GM12878 (cell line): ENCODE results near the gene ING4. TPM values are rescaled to one million over a fixed set of nuclear protein-coding genes. Genes with fewer than 3 reads are reported as not detected.

ENCODE experiments used
- ATAC-seq: fragments of 200-7000 bp; cut with Tn5 transposase; 3 replicates; pipeline ENCODE4 v1.9.1; 2020; ENCODE audit warnings: mild to moderate bottlenecking, moderate library complexity
- BruUV-seq: library from RNA; stranded (reverse); fragments of 400-500 nt; replicated peaks from 2 replicates; lab custom pipeline; 2021; lab: Mats Ljungman, UMichigan
- CTCF ChIA-PET: fragments of 300-600 bp; sonication (Branson Sonifier 250); formaldehyde crosslinking; extraction: SDS; loops from one replicate; lab custom pipeline; 2021; ENCODE audit warnings: inconsistent platforms; lab: Yijun Ruan, JAX
- POLR2A ChIA-PET: fragments of 350-600 bp; formaldehyde crosslinking; extraction: SDS; loops from one replicate; lab custom pipeline; 2021; ENCODE audit warnings: inconsistent platforms; lab: Charles Lee
- RAD21 ChIA-PET: fragments of 300-600 bp; sonication (Branson Sonifier 250); formaldehyde crosslinking; loops from one replicate; lab custom pipeline; 2023; ENCODE audit warnings: antibody characterized with exemption; ENCODE audit not compliant: unreplicated experiment; lab: Charles Lee
- SMC1A ChIA-PET: fragments of 300-600 bp; sonication (Branson Sonifier 250); formaldehyde crosslinking; loops from one replicate; lab custom pipeline; 2023; ENCODE audit not compliant: unreplicated experiment, uncharacterized antibody; lab: Charles Lee
- DNase-seq: peaks from one replicate; pipeline ENCODE4 v3.0.0-alpha.2; 2011; ENCODE audit warnings: low read depth, low spot score
- FAIRE-seq: peaks from 3 replicates; lab custom pipeline; 2011; peaks lifted over from hg19 to GRCh38; lab: Jason Lieb, UNC
- H2AFZ ChIP-seq: 2 replicates; pipeline ENCODE4 v1.6.0; 2011; ENCODE audit warnings: low read depth, low read length, control low read depth; ENCODE audit not compliant: control insufficient read depth
- H3K27ac ChIP-seq: 2 replicates; pipeline ENCODE4 v1.5.1; 2011; ENCODE audit warnings: control low read depth; ENCODE audit not compliant: control insufficient read depth, insufficient read depth
- H3K27me3 ChIP-seq, 2 experiments: replicated peaks in 1 of 2; 2 replicates each; pipeline versions ENCODE4 v1.6.0 to v1.6.1; 2011; ENCODE audit warnings: low read length in 1 of 2; ENCODE audit not compliant: control insufficient read depth in 2 of 2, insufficient read depth in 2 of 2
- H3K36me3 ChIP-seq, 2 experiments: 2 replicates each; pipeline ENCODE4 v1.5.1; 2011; ENCODE audit warnings: low read length in 1 of 2; ENCODE audit not compliant: control insufficient read depth in 2 of 2, insufficient read depth in 2 of 2
- H3K4me1 ChIP-seq: 2 replicates; pipeline ENCODE4 v1.6.1; 2011; ENCODE audit warnings: mild to moderate bottlenecking, low read length, moderate library complexity, mixed read lengths; ENCODE audit not compliant: control insufficient read depth, insufficient read depth
- H3K4me2 ChIP-seq: 2 replicates; pipeline ENCODE4 v1.6.0; 2011; ENCODE audit warnings: control low read depth; ENCODE audit not compliant: control insufficient read depth, insufficient read depth
- H3K4me3 ChIP-seq: fragments of 200-600 bp; sonication (generic); 2 replicates; pipeline ENCODE4 v1.5.1; 2016
- H3K79me2 ChIP-seq: 2 replicates; pipeline ENCODE4 v1.6.0; 2011; ENCODE audit warnings: low read length; ENCODE audit not compliant: control insufficient read depth, insufficient read depth
- H3K9ac ChIP-seq: 2 replicates; pipeline ENCODE4 v1.8.0; 2011; ENCODE audit warnings: low read length, control low read depth, mixed read lengths; ENCODE audit not compliant: control insufficient read depth, insufficient read depth
- H3K9me3 ChIP-seq: replicated peaks from 3 replicates; pipeline ENCODE4 v1.5.1; 2011; ENCODE audit warnings: mild to moderate bottlenecking, low read length; ENCODE audit not compliant: control insufficient read depth, insufficient read depth
- H4K20me1 ChIP-seq: 2 replicates; pipeline ENCODE4 v1.6.0; 2011; ENCODE audit not compliant: control insufficient read depth, insufficient read depth
- ASH2L ChIP-seq: fragments of 300-600, 200-600 bp; sonication (generic); IDR thresholded peaks from 2 replicates; pipeline ENCODE4 v1.6.1; 2017; ENCODE audit warnings: low read depth, mild to moderate bottlenecking, borderline replicate concordance
- GABPA ChIP-seq: IDR thresholded peaks from 2 replicates; pipeline ENCODE4 v1.6.1; 2014; ENCODE audit warnings: antibody characterized with exemption, low read depth, mild to moderate bottlenecking, inconsistent platforms
- NR2C2 ChIP-seq: IDR thresholded peaks from 2 replicates; pipeline ENCODE4 v1.6.1; 2011; ENCODE audit warnings: borderline replicate concordance, low read depth; ENCODE audit not compliant: control insufficient read depth, insufficient read length
- RAD51 ChIP-seq: fragments of 450-650 bp; IDR thresholded peaks from 2 replicates; pipeline ENCODE4 v1.6.1; 2016; ENCODE audit warnings: moderate library complexity, mild to moderate bottlenecking, inconsistent platforms
- WGBS: methylation state at CpG from one replicate; pipeline ENCODE4 v1.1.6; 2016; ENCODE audit warnings: low lambda C conversion rate; ENCODE audit not compliant: insufficient replicate concordance, insufficient coverage; ENCODE audit errors: missing lambda C conversion rate; 5-methylcytosine and 5-hydroxymethylcytosine counted together
- in situ Hi-C: fragments of 300-500 bp; cut with MboI; formaldehyde crosslinking; loops from 9 replicates; pipeline ENCODE4 v1.14.3; 2018; ENCODE audit warnings: mixed read lengths
- intact Hi-C: fragments of 100-400 bp; cut with micrococcal nuclease; formaldehyde crosslinking; loops from one replicate; pipeline ENCODE4 v1.14.2; 2022; ENCODE audit not compliant: unreplicated experiment
- polyA plus RNA-seq, 11 experiments: library from polyadenylated mRNA; depleted of rRNA in 4 of 11; unstranded in 6 of 11; stranded (reverse) in 5 of 11; fragments of >200 nt; fragmentation: Nextera tagmentation in 4 of 11; fragmentation: Illumina TruSeq in 1 of 11; extraction: Ambion mirVana in 4 of 11; extraction: Trizol in 1 of 11; gene quantifications; 1 replicate in 1 of 11; 2 replicates in 10 of 11; pipeline versions ENCODE4 v1.2.1 to v1.2.3, GENCODE V29; 2011 to 2016; ENCODE audit warnings: inconsistent platforms in 2 of 11, missing spikeins in 2 of 11, low read depth in 1 of 11
- total RNA-seq, 4 experiments: library from RNA; depleted of rRNA in 3 of 4; stranded (reverse); fragments of >200 nt in 3 of 4; fragmentation: Illumina TruSeq in 1 of 4; extraction: Trizol in 1 of 4; gene quantifications; 2 replicates each; pipeline versions ENCODE4 v1.2.1 to v1.2.3, GENCODE V29; 2013 to 2021
- TF ChIP-seq, protein P1 (sequence below): IDR thresholded peaks from 2 replicates; pipeline ENCODE4 v1.6.1; 2011; ENCODE audit warnings: borderline replicate concordance, low read depth, mild to moderate bottlenecking, moderate library complexity, mixed read lengths, low read length; ENCODE audit not compliant: insufficient read depth; ENCODE audit errors: extremely low read length

Gene ING4
- total and polyA plus RNA-seq, 10 of the 15 experiments (the other 5 are each of a cell fraction or from before 2014, with no cell fraction given): 7.2 to 53.9 (median 21.8) TPM

DNA sequence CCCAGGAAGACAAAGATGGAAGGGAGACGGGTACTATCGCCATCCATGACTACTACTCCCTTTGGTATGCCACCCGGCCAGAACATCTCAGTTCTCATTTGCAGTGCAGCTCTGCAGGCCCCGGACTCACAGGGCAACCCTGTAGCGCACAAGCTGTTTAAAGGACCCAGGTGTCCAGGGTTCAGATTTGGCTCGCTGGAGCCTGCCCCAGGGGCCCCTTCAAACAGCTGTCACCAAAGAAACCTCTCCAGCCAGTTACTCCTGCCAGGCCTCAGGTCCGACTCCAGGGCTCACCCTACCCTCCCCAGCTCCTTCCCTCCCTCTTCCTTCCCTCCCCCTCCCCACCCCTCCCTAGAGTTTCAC, 50.3 kb downstream of the ING4 start (continued):
- no peak for TF ChIP-seq NR2C2

DNA sequence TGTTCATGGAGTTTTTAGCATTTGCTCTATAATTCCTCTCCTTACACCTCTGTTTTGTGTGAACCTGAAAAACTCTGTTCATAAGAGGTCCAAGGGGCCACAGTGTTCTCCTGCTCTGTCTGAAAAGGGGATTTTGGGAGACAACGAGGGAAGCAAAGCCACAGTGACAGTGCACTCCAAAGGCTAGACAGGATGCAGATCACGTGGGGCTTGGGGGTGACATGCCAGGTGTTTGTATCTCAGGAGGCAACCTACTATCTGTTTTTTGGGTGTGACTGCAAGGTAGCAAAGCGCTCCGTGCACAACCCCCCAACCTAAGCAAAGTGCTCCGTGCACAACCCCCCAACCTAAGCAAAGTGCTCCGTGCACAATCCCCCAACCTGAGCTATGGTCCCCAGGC, 50.7 kb downstream of the ING4 start:
- TF ChIP-seq GABPA: no peak
- peak; percentile 58; the same call in 1 of the 2 replicates for TF ChIP-seq RAD51
- no peak for TF ChIP-seq ASH2L
- TF ChIP-seq, protein P1, sequence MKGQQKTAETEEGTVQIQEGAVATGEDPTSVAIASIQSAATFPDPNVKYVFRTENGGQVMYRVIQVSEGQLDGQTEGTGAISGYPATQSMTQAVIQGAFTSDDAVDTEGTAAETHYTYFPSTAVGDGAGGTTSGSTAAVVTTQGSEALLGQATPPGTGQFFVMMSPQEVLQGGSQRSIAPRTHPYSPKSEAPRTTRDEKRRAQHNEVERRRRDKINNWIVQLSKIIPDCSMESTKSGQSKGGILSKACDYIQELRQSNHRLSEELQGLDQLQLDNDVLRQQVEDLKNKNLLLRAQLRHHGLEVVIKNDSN: peak; percentile 73

More for the DNA sequence above, 50.7 kb downstream of the ING4 start:
- Histone ChIP-seq H4K20me1 (no peaks in the 10 kb centered on the region), H3K79me2 (no peaks in the 10 kb centered on the region), H3K9me3 (no peaks in the 10 kb centered on the region), H3K27ac (peak overlapping the region; percentile 50), H3K4me3 (no peak overlapping the region), H3K4me1 (peaks cover 38% of the 10 kb centered on the region), H3K27me3 (no peaks in the 10 kb centered on the region), H3K4me2 (peak overlapping the region; percentile 75), H3K9ac (no peak overlapping the region), H2AFZ (peak overlapping the region; percentile 76), H3K36me3 (no peaks in the 10 kb centered on the region)
- no TSS peak for BruUV-seq
- POLR2A ChIA-PET: interaction anchor here (0.6 to 2.5 kb wide), 7 partner anchors 15 to 259 kb away, joined by 3 to 13 read pairs (median 7); partner anchors contain the start of gene ZNF384
- intact Hi-C loops: no loop called here
- ATAC-seq (no peak), DNase-seq (no peak), FAIRE-seq (no peak)
- in situ Hi-C loops: no loop called here
- 67% methylated on average over 6 of the region's 6 CpGs for WGBS
- CTCF ChIA-PET: interaction anchor here (1.1 to 3.9 kb wide), 6 partner anchors 33 to 112 kb away, joined by 3 to 21 read pairs (median 4); partner anchors contain the start of genes COPS7A and ZNF384
- SMC1A ChIA-PET: interaction anchor here (0.6 to 3.7 kb wide), 5 partner anchors 8 to 1334 kb away, joined by 4 to 13 read pairs (median 6); no protein-coding TSS in a partner anchor
- RAD21 ChIA-PET: interaction anchor here (0.6 to 2.6 kb wide), 7 partner anchors 17 to 147 kb away, joined by 4 to 13 read pairs (median 9); partner anchors contain the start of genes LPAR5, MLF2 and ZNF384
